Prostate gland (tissue), 2 donors: ENCODE measurements around the gene SPACA4. TPM values are rescaled to one million over a fixed set of nuclear protein-coding genes. Genes with fewer than 3 reads are reported as not detected.

Source experiments
- DNase-seq: peaks from one replicate; pipeline ENCODE4 v3.0.0-alpha.2; 2019; ENCODE audit warnings: low spot score
- H3K27ac ChIP-seq, 2 donors: fragments of 200-600 bp; sonication (generic); 2 replicates each; pipeline ENCODE4 v1.5.1; 2017 to 2019
- H3K27me3 ChIP-seq: fragments of 200-600 bp; sonication (generic); replicated peaks from 2 replicates; pipeline ENCODE4 v1.5.1; 2019; ENCODE audit not compliant: insufficient read depth
- H3K36me3 ChIP-seq, 2 donors: fragments of 200-600 bp; sonication (generic); 1 replicate in 1 of 2; 2 replicates in 1 of 2; pipeline versions ENCODE4 v1.5.1 to v1.8.1; 2017 to 2019
- H3K4me1 ChIP-seq: fragments of 200-600 bp; sonication (generic); replicated peaks from 2 replicates; pipeline ENCODE4 v1.5.1; 2019
- H3K4me3 ChIP-seq, 2 donors: fragments of 200-600 bp; sonication (generic); 2 replicates each; pipeline ENCODE4 v1.5.1; 2017 to 2019
- H3K9me3 ChIP-seq: fragments of 200-600 bp; sonication (generic); 2 replicates; pipeline ENCODE4 v1.5.1; 2017
- POLR2A ChIP-seq: fragments of 450-650 bp; IDR thresholded peaks from one replicate; pipeline ENCODE4 v1.6.1; 2016; ENCODE audit warnings: antibody characterized with exemption, mild to moderate bottlenecking
- POLR2AphosphoS5 ChIP-seq: sonication (generic); formaldehyde crosslinking; IDR thresholded peaks from one replicate; pipeline ENCODE4 v1.6.1; 2017; ENCODE audit warnings: antibody characterized with exemption
- WGBS: methylation state at CpG from one replicate; pipeline ENCODE4 v1.1.5; 2018; 5-methylcytosine and 5-hydroxymethylcytosine counted together
- intact Hi-C: fragments of 100-400 bp; cut with DNase I; formaldehyde crosslinking; loops from one replicate; pipeline ENCODE4 v1.14.2; 2022
- total RNA-seq, 2 donors: library from RNA; depleted of rRNA; stranded (reverse); fragments of >200 nt; gene quantifications; one replicate each; pipeline ENCODE4 v1.1.0, GENCODE V29; 2016
- TF ChIP-seq, protein P1 (sequence below), 4 experiments: fragments of 200-600 bp in 2 of 4; fragments of 450-650 bp in 2 of 4; sonication (generic) in 2 of 4; IDR thresholded peaks; 1 replicate in 3 of 4; 2 replicates in 1 of 4; pipeline ENCODE4 v1.5.1; 2016 to 2019; ENCODE audit warnings: antibody characterized with exemption in 4 of 4, mild to moderate bottlenecking in 2 of 4, moderate library complexity in 2 of 4

SPACA4 gene
- total RNA-seq, 2 donors from 2014 or later, result 0.32 to 6.0 TPM

- TF ChIP-seq POLR2AphosphoS5 (no peak), POLR2A (no peak)
- TF ChIP-seq, protein P1, sequence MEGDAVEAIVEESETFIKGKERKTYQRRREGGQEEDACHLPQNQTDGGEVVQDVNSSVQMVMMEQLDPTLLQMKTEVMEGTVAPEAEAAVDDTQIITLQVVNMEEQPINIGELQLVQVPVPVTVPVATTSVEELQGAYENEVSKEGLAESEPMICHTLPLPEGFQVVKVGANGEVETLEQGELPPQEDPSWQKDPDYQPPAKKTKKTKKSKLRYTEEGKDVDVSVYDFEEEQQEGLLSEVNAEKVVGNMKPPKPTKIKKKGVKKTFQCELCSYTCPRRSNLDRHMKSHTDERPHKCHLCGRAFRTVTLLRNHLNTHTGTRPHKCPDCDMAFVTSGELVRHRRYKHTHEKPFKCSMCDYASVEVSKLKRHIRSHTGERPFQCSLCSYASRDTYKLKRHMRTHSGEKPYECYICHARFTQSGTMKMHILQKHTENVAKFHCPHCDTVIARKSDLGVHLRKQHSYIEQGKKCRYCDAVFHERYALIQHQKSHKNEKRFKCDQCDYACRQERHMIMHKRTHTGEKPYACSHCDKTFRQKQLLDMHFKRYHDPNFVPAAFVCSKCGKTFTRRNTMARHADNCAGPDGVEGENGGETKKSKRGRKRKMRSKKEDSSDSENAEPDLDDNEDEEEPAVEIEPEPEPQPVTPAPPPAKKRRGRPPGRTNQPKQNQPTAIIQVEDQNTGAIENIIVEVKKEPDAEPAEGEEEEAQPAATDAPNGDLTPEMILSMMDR (IDR thresholded peaks at IDR 0.05), result no peak
- no peak for DNase-seq
- intact Hi-C loops, result no loop called here
- Histone ChIP-seq H3K4me3 (no peak overlapping the region), H3K27me3 (no peaks in the 10 kb centered on the region), H3K27ac (no peak overlapping the region), H3K4me1 (no peaks in the 10 kb centered on the region), H3K36me3 (no peaks in the 10 kb centered on the region), H3K9me3 (no peaks in the 10 kb centered on the region)
- 87% methylated on average over 9 of the region's 9 CpGs for WGBS
Observed at GRCh38 chr19:48603001-48603400, 3.5 kb upstream of the SPACA4 start.

GRCh38 chr19:48603449-48603848 is 3.1 kb upstream of the SPACA4 start:
- 93% methylated on average over 38 of the region's 39 CpGs for WGBS
- DNase-seq, result no peak
- intact Hi-C loops, result no loop called here

DNA sequence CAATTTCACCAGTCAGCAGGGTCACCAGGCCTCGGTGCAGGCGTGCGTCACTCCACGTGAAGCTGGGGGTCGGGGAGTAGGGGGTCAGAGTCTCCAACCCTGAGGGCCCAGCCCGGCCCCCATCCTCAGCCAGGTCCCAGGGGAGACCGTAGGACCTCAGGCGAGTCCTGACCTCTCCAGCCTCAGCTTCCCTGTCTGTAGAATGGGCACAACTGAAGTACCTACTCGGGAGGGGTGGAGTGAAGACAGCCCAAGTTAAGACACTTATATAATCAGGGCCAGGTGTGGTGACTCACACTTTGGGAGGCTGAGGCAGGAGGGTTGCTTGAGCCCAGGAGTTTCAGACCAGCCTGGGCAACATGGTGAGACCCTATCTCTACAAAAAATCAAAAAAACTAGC is 2.7 kb upstream of the SPACA4 start:
- no peak for DNase-seq

More at GRCh38 chr19:48603449-48603848, 3.1 kb upstream of the SPACA4 start:
- no peak overlapping the region for H3K4me3 ChIP-seq
- no peaks in the 10 kb centered on the region for H3K27me3 ChIP-seq
- no peaks in the 10 kb centered on the region for H3K9me3 ChIP-seq
- TF ChIP-seq POLR2A, result no peak
- TF ChIP-seq, protein P1 (IDR thresholded peaks at IDR 0.05), result no peak
- TF ChIP-seq POLR2AphosphoS5, result no peak
- no peak overlapping the region for H3K27ac ChIP-seq
- H3K4me1 ChIP-seq, result no peaks in the 10 kb centered on the region
- H3K36me3 ChIP-seq, result no peaks in the 10 kb centered on the region

DNA sequence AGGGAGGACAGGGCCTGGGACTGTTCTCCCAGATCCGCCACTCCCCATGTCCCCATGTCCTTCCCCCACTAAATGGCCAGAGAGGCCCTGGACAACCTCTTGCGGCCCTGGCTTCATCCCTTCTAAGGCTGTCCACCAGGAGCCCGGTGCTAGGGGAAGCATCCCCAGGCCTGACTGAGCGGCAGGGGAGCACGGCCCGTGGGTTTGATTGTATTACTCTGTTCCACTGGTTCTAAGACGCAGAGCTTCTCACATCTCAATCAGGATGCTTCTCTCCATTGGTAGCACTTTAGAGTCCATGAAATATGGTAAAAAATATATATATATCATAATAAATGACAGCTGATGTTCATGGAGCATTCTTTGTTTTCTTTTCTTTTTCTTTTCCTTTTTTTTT is 815 bp downstream of the SPACA4 start:
- H3K4me3 ChIP-seq, result no peak overlapping the region
- H3K27ac ChIP-seq, result no peak overlapping the region
- H3K4me1 ChIP-seq, result no peaks in the 10 kb centered on the region
- 88% methylated on average over 7 of the region's 7 CpGs for WGBS
- DNase-seq, result no peak
- no peaks in the 10 kb centered on the region for H3K9me3 ChIP-seq
- no peaks in the 10 kb centered on the region for H3K27me3 ChIP-seq
- no peaks in the 10 kb centered on the region for H3K36me3 ChIP-seq
- intact Hi-C loops, result no loop called here
- TF ChIP-seq POLR2AphosphoS5 (no peak), POLR2A (no peak)
- TF ChIP-seq, protein P1 (IDR thresholded peaks at IDR 0.05), result no peak

More for the DNA sequence above, 2.7 kb upstream of the SPACA4 start:
- TF ChIP-seq, protein P1 (IDR thresholded peaks at IDR 0.05), result no peak
- intact Hi-C loops, result no loop called here
- no peak overlapping the region for H3K27ac ChIP-seq
- no peaks in the 10 kb centered on the region for H3K27me3 ChIP-seq
- H3K36me3 ChIP-seq, result no peaks in the 10 kb centered on the region
- H3K9me3 ChIP-seq, result no peaks in the 10 kb centered on the region
- WGBS, result 96% methylated on average over 2 of the region's 9 CpGs
- H3K4me3 ChIP-seq, result no peak overlapping the region
- no peaks in the 10 kb centered on the region for H3K4me1 ChIP-seq

- no peaks in the 10 kb centered on the region for H3K9me3 ChIP-seq
- 20% methylated on average over 9 of the region's 9 CpGs for WGBS
- intact Hi-C loops, result no loop called here
Observed at GRCh38 chr19:48608798-48609263, 2.3 kb downstream of the SPACA4 start.

More at GRCh38 chr19:48608798-48609263, 2.3 kb downstream of the SPACA4 start:
- Histone ChIP-seq H3K4me1 (no peaks in the 10 kb centered on the region), H3K4me3 (no peak overlapping the region), H3K36me3 (no peaks in the 10 kb centered on the region), H3K27ac (no peak overlapping the region), H3K27me3 (no peaks in the 10 kb centered on the region)
- TF ChIP-seq POLR2A, result no peak
- TF ChIP-seq, protein P1 (IDR thresholded peaks at IDR 0.05), result peak in 2 of 4 experiments; percentile 38 to 43
- no peak for TF ChIP-seq POLR2AphosphoS5
- DNase-seq, result no peak
